ENCODE results near the gene PTPRN.

GRCh38 chr2:219246559-219246958, 62.6 kb downstream of the PTPRN start:
- TF ChIP-seq EGR1 (IDR thresholded peaks at IDR 0.05; ENCODE audit: low read depth) (no peak), EZH2phosphoT487 (IDR thresholded peaks at IDR 0.05; ENCODE audit: borderline replicate concordance) (no peak), POLR2A (IDR thresholded peaks at IDR 0.05; ENCODE audit: borderline replicate concordance, extremely low read depth, insufficient read depth, insufficient read length) (no peak)

All from HCT116 (cell line).